ENCODE results near the gene THRA. TPM values are rescaled to one million over a fixed set of nuclear protein-coding genes. Genes with fewer than 3 reads are reported as not detected.
A peak's percentile ranks its signal among the peaks of the same experiment; 100 is the strongest.

THRA gene
- total and polyA plus RNA-seq, 9 of the 15 experiments (the other 6 are each of a cell fraction or from before 2014, with no cell fraction given), result 0.34 to 23.4 (median 12.7) TPM

- TF ChIP-seq ESRRA (IDR thresholded peaks at IDR 0.05; ENCODE audit: borderline replicate concordance, low read depth) (no peak; the same call in 1 of the 2 replicates), MXI1 (IDR thresholded peaks at IDR 0.05; ENCODE audit: low read depth, low read length) (peak; percentile 98), ARID1B (IDR thresholded peaks at IDR 0.05) (peak; percentile 79)
- TF ChIP-seq, protein P1, sequence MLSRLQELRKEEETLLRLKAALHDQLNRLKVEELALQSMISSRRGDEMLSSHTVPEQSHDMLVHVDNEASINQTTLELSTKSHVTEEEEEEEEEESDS (CRISPR knock-in tag; IDR thresholded peaks at IDR 0.05), result no peak
Measured at GRCh38 chr17:40098846-40099618, 36.3 kb downstream of the THRA start (continued).

- in situ Hi-C loops (cut with MboI) (no loop called here), intact Hi-C loops (cut with micrococcal nuclease) (no loop called here)
- H3K27ac ChIP-seq (ENCODE audit: extremely low read depth, low read depth, low read length), result peak overlapping the region; percentile 78
- no peak for DNase-seq (ENCODE audit: extremely low read depth in 1 of 4, low spot score in 3 of 4)
- H4K20me1 ChIP-seq (replicated peaks; ENCODE audit: control insufficient read depth, insufficient read depth, low read length), result no peaks in the 10 kb centered on the region
- peaks cover 4% of the 10 kb centered on the region for H3K9me1 ChIP-seq (ENCODE audit: control insufficient read depth, insufficient read depth, low read length)
- peaks cover 45 to 51% of the 10 kb centered on the region in 2 experiments for H3K4me1 ChIP-seq (replicated peaks in 1 of 2; ENCODE audit: control insufficient read depth in 2 of 2, insufficient read depth in 2 of 2, low read length in 2 of 2)
- CTCF ChIA-PET (ENCODE audit: low intra/inter-chr PET ratio), result interaction anchor here (0.6 to 0.7 kb wide), 2 partner anchors 17 to 23 kb away, joined by 3 read pairs; no protein-coding TSS in a partner anchor
- peak; percentile 3 for ATAC-seq
- H3K4me2 ChIP-seq (ENCODE audit: insufficient read depth, low read length), result peak overlapping the region; percentile 96
- POLR2A ChIA-PET, result interaction anchor here (0.6 to 5.6 kb wide), 14 partner anchors 8 to 647 kb away, joined by 3 to 66 read pairs (median 6); partner anchors contain the start of genes CASC3 and CSF3
- H3K36me3 ChIP-seq (ENCODE audit: control insufficient read depth, insufficient read depth, low read length), result peaks cover 39% of the 10 kb centered on the region; the same call in 2 of the 3 replicates
- no peak for FAIRE-seq
- under 1% methylated on average over 30 of the region's 31 CpGs for WGBS (ENCODE audit: insufficient coverage, low coverage, missing lambda C conversion rate)
- peak overlapping the region; percentile 53 for H3K4me3 ChIP-seq
- TSS peak; percentile 90 for BruUV-seq (replicated peaks)
- peak overlapping the region; percentile 91 for H2AFZ ChIP-seq (ENCODE audit: low read depth, low read length)
- H3K9me3 ChIP-seq (replicated peaks; ENCODE audit: control insufficient read depth, insufficient read depth, low read depth, low read length), result no peaks in the 10 kb centered on the region
- peak overlapping the region; percentile 63 to 95 for H3K9ac ChIP-seq (ENCODE audit: insufficient read depth in 1 of 2, low read depth in 2 of 2, low read length in 2 of 2)
- no peaks in the 10 kb centered on the region for H3K27me3 ChIP-seq (ENCODE audit: control insufficient read depth in 2 of 2, insufficient read depth in 2 of 2, low read length in 2 of 2)
- peaks cover 28% of the 10 kb centered on the region for H3K79me2 ChIP-seq (ENCODE audit: control insufficient read depth, insufficient read depth, low read length)
- TF ChIP-seq FOXK1 (CRISPR knock-in tag; IDR thresholded peaks at IDR 0.05; ENCODE audit: borderline replicate concordance) (0 out of 2 replicates have a peak, but pooled peaks have one; percentile 53), ZFX (CRISPR knock-in tag; IDR thresholded peaks at IDR 0.05) (0 out of 2 replicates have a peak, but pooled peaks have one; percentile 9), GATA2 (CRISPR knock-in tag; IDR thresholded peaks at IDR 0.05) (no peak), CBX1 (IDR thresholded peaks at IDR 0.05; ENCODE audit: low read depth) (0 out of 2 replicates have a peak, but pooled peaks have one; percentile 12), FOXA1 (IDR thresholded peaks at IDR 0.05; ENCODE audit: borderline replicate concordance) (no peak)
Measured at GRCh38 chr17:40099619-40100418, 37.1 kb downstream of the THRA start.

Data from K562 (cell line).